Measurements from ENCODE around the gene SNAP23.

DNA sequence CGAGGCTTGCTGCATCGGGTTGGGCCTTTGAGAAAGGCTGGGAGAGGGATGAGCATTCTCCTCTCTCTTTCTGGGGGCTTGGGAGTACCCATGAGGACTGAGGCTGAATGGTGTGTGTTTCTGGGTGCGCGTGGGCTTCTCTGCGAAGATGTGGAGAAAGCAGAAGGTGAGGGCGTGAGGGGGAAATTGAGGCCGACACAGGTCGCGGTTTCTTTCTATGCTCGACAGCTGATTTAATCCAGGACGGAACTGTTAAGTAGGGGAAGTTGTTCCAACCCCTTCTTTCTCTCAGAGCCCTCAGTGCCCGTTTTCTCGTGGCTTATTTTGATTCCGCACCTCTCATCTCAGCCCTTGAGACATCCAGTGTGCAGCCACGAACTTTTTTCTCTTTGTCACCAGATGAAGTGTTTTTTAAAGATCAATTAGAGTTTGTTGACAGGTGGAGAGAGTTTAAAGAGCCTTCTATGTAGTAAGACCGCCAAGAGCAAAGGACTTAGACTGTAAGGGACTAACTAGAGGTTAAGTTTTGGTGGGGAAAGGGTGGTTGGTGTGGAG, 80.7 kb downstream of the SNAP23 start:
- TF ChIP-seq, protein P1, sequence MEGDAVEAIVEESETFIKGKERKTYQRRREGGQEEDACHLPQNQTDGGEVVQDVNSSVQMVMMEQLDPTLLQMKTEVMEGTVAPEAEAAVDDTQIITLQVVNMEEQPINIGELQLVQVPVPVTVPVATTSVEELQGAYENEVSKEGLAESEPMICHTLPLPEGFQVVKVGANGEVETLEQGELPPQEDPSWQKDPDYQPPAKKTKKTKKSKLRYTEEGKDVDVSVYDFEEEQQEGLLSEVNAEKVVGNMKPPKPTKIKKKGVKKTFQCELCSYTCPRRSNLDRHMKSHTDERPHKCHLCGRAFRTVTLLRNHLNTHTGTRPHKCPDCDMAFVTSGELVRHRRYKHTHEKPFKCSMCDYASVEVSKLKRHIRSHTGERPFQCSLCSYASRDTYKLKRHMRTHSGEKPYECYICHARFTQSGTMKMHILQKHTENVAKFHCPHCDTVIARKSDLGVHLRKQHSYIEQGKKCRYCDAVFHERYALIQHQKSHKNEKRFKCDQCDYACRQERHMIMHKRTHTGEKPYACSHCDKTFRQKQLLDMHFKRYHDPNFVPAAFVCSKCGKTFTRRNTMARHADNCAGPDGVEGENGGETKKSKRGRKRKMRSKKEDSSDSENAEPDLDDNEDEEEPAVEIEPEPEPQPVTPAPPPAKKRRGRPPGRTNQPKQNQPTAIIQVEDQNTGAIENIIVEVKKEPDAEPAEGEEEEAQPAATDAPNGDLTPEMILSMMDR (IDR thresholded peaks at IDR 0.05) = no peak
- no peak for TF ChIP-seq POLR2A (IDR thresholded peaks at IDR 0.05)

All from gastroesophageal sphincter (tissue), 3 donors.